SK-N-SH treated with all-trans-retinoic acid at 6 μM for 48 hours (cell line): ENCODE data around the gene TMEM201.

Experiments used
- ATAC-seq: fragments of 200-7000 bp; cut with Tn5 transposase; 3 replicates; pipeline ENCODE4 v1.9.1; 2020; ENCODE audit warnings: mild to moderate bottlenecking, moderate library complexity
- BACH2 ChIP-seq: fragments of 250-450 bp; sonication (Bioruptor Pico); IDR thresholded peaks from 2 replicates; pipeline ENCODE4 v1.9.0; 2021; ENCODE audit warnings: mild to moderate bottlenecking, borderline replicate concordance
- CSDC2 ChIP-seq: fragments of 250-450 bp; sonication (Bioruptor Pico); IDR thresholded peaks from 2 replicates; pipeline ENCODE4 v1.5.0; 2020; ENCODE audit warnings: mild to moderate bottlenecking, moderate library complexity
- ESRRG ChIP-seq: fragments of 250-450 bp; sonication (Bioruptor Pico); IDR thresholded peaks from 2 replicates; pipeline ENCODE4 v1.6.1; 2021; ENCODE audit warnings: mild to moderate bottlenecking
- GLIS3 ChIP-seq: fragments of 250-450 bp; sonication (Bioruptor Pico); IDR thresholded peaks from 2 replicates; pipeline ENCODE4 v1.5.0; 2020; ENCODE audit warnings: mild to moderate bottlenecking, moderate library complexity
- ISL1 ChIP-seq: fragments of 250-450 bp; sonication (Bioruptor Pico); IDR thresholded peaks from 2 replicates; pipeline ENCODE4 v2.1.2; 2022; ENCODE audit warnings: mild to moderate bottlenecking, moderate library complexity
- OSR1 ChIP-seq: fragments of 250-450 bp; sonication (Bioruptor Pico); IDR thresholded peaks from 2 replicates; pipeline ENCODE4 v1.8.0; 2022; ENCODE audit warnings: moderate library complexity, mild to moderate bottlenecking, inconsistent platforms
- PATZ1 ChIP-seq: fragments of 250-450 bp; sonication (Bioruptor Pico); IDR thresholded peaks from 2 replicates; pipeline ENCODE4 v1.8.0; 2020; ENCODE audit warnings: mild to moderate bottlenecking, moderate library complexity, borderline replicate concordance
- PPARA ChIP-seq: fragments of 250-450 bp; sonication (Bioruptor Pico); IDR thresholded peaks from 2 replicates; pipeline ENCODE4 v1.5.0; 2020; ENCODE audit warnings: mild to moderate bottlenecking, borderline replicate concordance
- RARB ChIP-seq: fragments of 250-450 bp; sonication (Bioruptor Pico); IDR thresholded peaks from 2 replicates; pipeline ENCODE4 v1.8.0; 2021; ENCODE audit warnings: mild to moderate bottlenecking, moderate library complexity
- SNAI2 ChIP-seq: fragments of 250-450 bp; sonication (Bioruptor Pico); IDR thresholded peaks from 2 replicates; pipeline ENCODE4 v1.5.0; 2020; ENCODE audit warnings: mild to moderate bottlenecking, moderate library complexity
- TCF4 ChIP-seq: fragments of 250-450 bp; sonication (Bioruptor Pico); IDR thresholded peaks from 2 replicates; pipeline ENCODE4 v1.8.0; 2021; ENCODE audit warnings: mild to moderate bottlenecking, moderate library complexity, borderline replicate concordance
- TOX ChIP-seq: fragments of 250-450 bp; sonication (Bioruptor Pico); IDR thresholded peaks from 2 replicates; pipeline ENCODE4 v1.8.0; 2021; ENCODE audit warnings: mild to moderate bottlenecking, moderate library complexity, borderline replicate concordance
- ZC3H10 ChIP-seq: fragments of 250-450 bp; sonication (Bioruptor Pico); IDR thresholded peaks from 2 replicates; pipeline ENCODE4 v1.5.1; 2021; ENCODE audit warnings: mild to moderate bottlenecking, moderate library complexity
- ZFP30 ChIP-seq: fragments of 450-650 bp; formaldehyde crosslinking; IDR thresholded peaks from 2 replicates; pipeline ENCODE4 v1.5.0; 2022; ENCODE audit warnings: mild to moderate bottlenecking, moderate library complexity
- ZNF70 ChIP-seq: fragments of 450-650 bp; formaldehyde crosslinking; IDR thresholded peaks from 2 replicates; pipeline ENCODE4 v1.5.0; 2020; ENCODE audit warnings: mild to moderate bottlenecking, moderate library complexity
- ZNF8 ChIP-seq: fragments of 450-650 bp; formaldehyde crosslinking; IDR thresholded peaks from 2 replicates; pipeline ENCODE4 v1.5.0; 2020; ENCODE audit warnings: mild to moderate bottlenecking, moderate library complexity
- TF ChIP-seq, protein P1 (sequence below): fragments of 250-450 bp; sonication (Bioruptor Pico); IDR thresholded peaks from 2 replicates; pipeline ENCODE4 v1.5.1; 2020; ENCODE audit warnings: low read depth, mild to moderate bottlenecking, moderate library complexity
- TF ChIP-seq, protein P2 (sequence below): fragments of 250-450 bp; sonication (Bioruptor Pico); IDR thresholded peaks from 2 replicates; pipeline ENCODE4 v1.8.0; 2021; ENCODE audit warnings: low read depth, mild to moderate bottlenecking, moderate library complexity, borderline replicate concordance

TMEM201 gene

GRCh38 chr1:9591669-9592509, 3.2 kb downstream of the TMEM201 start:
- no peak for ATAC-seq
- TF ChIP-seq PPARA (CRISPR knock-in tag) (no peak), ZNF70 (CRISPR knock-in tag) (no peak), BACH2 (no peak), PATZ1 (CRISPR knock-in tag) (no peak), TCF4 (CRISPR knock-in tag) (no peak), ISL1 (no peak), RARB (CRISPR knock-in tag) (no peak)

GRCh38 chr1:9592510-9593075, 3.9 kb downstream of the TMEM201 start:
- no peak for TF ChIP-seq SNAI2 (CRISPR knock-in tag)
- TF ChIP-seq, protein P1, sequence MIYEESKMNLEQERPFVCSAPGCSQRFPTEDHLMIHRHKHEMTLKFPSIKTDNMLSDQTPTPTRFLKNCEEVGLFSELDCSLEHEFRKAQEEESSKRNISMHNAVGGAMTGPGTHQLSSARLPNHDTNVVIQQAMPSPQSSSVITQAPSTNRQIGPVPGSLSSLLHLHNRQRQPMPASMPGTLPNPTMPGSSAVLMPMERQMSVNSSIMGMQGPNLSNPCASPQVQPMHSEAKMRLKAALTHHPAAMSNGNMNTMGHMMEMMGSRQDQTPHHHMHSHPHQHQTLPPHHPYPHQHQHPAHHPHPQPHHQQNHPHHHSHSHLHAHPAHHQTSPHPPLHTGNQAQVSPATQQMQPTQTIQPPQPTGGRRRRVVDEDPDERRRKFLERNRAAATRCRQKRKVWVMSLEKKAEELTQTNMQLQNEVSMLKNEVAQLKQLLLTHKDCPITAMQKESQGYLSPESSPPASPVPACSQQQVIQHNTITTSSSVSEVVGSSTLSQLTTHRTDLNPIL, result no peak
- no peak for TF ChIP-seq BACH2
- no peak for TF ChIP-seq OSR1 (CRISPR knock-in tag)
- TF ChIP-seq PATZ1 (CRISPR knock-in tag), result no peak
- no peak for TF ChIP-seq ESRRG (CRISPR knock-in tag)
- TF ChIP-seq ZC3H10, result no peak
- no peak for TF ChIP-seq TCF4 (CRISPR knock-in tag)
- no peak for TF ChIP-seq ZNF8 (CRISPR knock-in tag)

GRCh38 chr1:9593147-9593491, 4.4 kb downstream of the TMEM201 start:
- TF ChIP-seq ZC3H10, result no peak
- TF ChIP-seq RARB (CRISPR knock-in tag), result no peak
- TF ChIP-seq ZNF70 (CRISPR knock-in tag), result no peak
- no peak for TF ChIP-seq GLIS3 (CRISPR knock-in tag)
- TF ChIP-seq BACH2, result no peak
- TF ChIP-seq CSDC2 (CRISPR knock-in tag), result no peak
- TF ChIP-seq, protein P2, sequence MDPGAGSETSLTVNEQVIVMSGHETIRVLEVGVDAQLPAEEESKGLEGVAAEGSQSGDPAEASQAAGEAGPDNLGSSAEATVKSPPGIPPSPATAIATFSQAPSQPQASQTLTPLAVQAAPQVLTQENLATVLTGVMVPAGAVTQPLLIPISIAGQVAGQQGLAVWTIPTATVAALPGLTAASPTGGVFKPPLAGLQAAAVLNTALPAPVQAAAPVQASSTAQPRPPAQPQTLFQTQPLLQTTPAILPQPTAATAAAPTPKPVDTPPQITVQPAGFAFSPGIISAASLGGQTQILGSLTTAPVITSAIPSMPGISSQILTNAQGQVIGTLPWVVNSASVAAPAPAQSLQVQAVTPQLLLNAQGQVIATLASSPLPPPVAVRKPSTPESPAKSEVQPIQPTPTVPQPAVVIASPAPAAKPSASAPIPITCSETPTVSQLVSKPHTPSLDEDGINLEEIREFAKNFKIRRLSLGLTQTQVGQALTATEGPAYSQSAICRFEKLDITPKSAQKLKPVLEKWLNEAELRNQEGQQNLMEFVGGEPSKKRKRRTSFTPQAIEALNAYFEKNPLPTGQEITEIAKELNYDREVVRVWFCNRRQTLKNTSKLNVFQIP (CRISPR knock-in tag), result no peak
- TF ChIP-seq ZFP30 (CRISPR knock-in tag), result no peak
- TF ChIP-seq TCF4 (CRISPR knock-in tag), result no peak
- TF ChIP-seq TOX (CRISPR knock-in tag), result no peak
- TF ChIP-seq ESRRG (CRISPR knock-in tag), result no peak
- TF ChIP-seq, protein P1, result no peak
- no peak for TF ChIP-seq PATZ1 (CRISPR knock-in tag)
- no peak for TF ChIP-seq SNAI2 (CRISPR knock-in tag)
- no peak for TF ChIP-seq ZNF8 (CRISPR knock-in tag)
- TF ChIP-seq, all 23 proteins: peak for 0
- ATAC-seq, result no peak

More at GRCh38 chr1:9592510-9593075, 3.9 kb downstream of the TMEM201 start:
- no peak for ATAC-seq
